HCT116 (cell line): Measurements from ENCODE around the gene FARP1. TPM values are rescaled to one million over a fixed set of nuclear protein-coding genes. Genes with fewer than 3 reads are reported as not detected.

ENCODE experiments used
- ATAC-seq: fragments of 200-7000 bp; cut with Tn5 transposase; 2 replicates; pipeline ENCODE4 v1.9.1; 2020; ENCODE audit warnings: mild to moderate bottlenecking, moderate library complexity
- BruUV-seq: library from RNA; stranded (reverse); fragments of 400-500 nt; replicated peaks from 2 replicates; lab custom pipeline; 2021; lab: Mats Ljungman, UMichigan
- CTCF ChIA-PET: fragments of 300-600 bp; sonication (Branson Sonifier 250); formaldehyde crosslinking; loops from one replicate; lab custom pipeline; 2021; ENCODE audit warnings: antibody characterized with exemption; lab: Charles Lee
- POLR2A ChIA-PET: fragments of 300-600, 350-600 bp; sonication (Branson Sonifier 250); formaldehyde crosslinking; loops from one replicate; lab custom pipeline; 2021; ENCODE audit warnings: antibody characterized with exemption; lab: Charles Lee
- RAD21 ChIA-PET, 2 experiments: fragments of 300-600 bp; sonication (Branson Sonifier 250); formaldehyde crosslinking; loops; one replicate each; lab custom pipeline; 2023; ENCODE audit warnings: low total read pairs in 2 of 2; ENCODE audit not compliant: uncharacterized antibody in 2 of 2, unreplicated experiment in 2 of 2, low non-redundant PET in 1 of 2; lab: Charles Lee
- DNase-seq: peaks from one replicate; pipeline ENCODE4 v3.0.0-alpha.2; 2010; ENCODE audit warnings: low read depth, low spot score
- H2AFZ ChIP-seq: fragments of 200-600 bp; shearing (Covaris generic), sonication (generic); 2 replicates; pipeline ENCODE4 v1.6.1; 2017; ENCODE audit warnings: low read depth, mixed run types, mixed read lengths, antibody characterized with exemption, low read length; ENCODE audit not compliant: poor library complexity, severe bottlenecking
- H3K27ac ChIP-seq: 2 replicates; pipeline ENCODE4 v1.5.1; 2012; ENCODE audit warnings: low read depth, low read length
- H3K27me3 ChIP-seq: fragments of 200-600 bp; sonication (generic); 2 replicates; pipeline ENCODE4 v1.6.1; 2016; ENCODE audit warnings: mixed run types, low read length, mixed read lengths; ENCODE audit not compliant: insufficient read depth
- H3K36me3 ChIP-seq, 2 experiments: fragments of 200-500 bp in 1 of 2; fragments of 200-600 bp in 1 of 2; sonication (Bioruptor generic) in 1 of 2; sonication (generic) in 1 of 2; 2 replicates each; pipeline versions ENCODE4 v1.5.1 to v1.6.1; 2014 to 2016; ENCODE audit warnings: low read length in 2 of 2, inconsistent platforms in 1 of 2, mixed read lengths in 1 of 2, mixed run types in 1 of 2; ENCODE audit not compliant: insufficient read depth in 2 of 2, control insufficient read depth in 1 of 2
- H3K4me1 ChIP-seq, 2 experiments: fragments of 200-600 bp in 1 of 2; sonication (generic) in 1 of 2; 2 replicates each; pipeline versions ENCODE4 v1.5.1 to v1.6.1; 2012 to 2017; ENCODE audit warnings: low read length in 2 of 2, inconsistent platforms in 1 of 2, mild to moderate bottlenecking in 1 of 2, mixed read lengths in 1 of 2, mixed run types in 1 of 2, moderate library complexity in 1 of 2; ENCODE audit not compliant: insufficient read depth in 2 of 2, control insufficient read depth in 1 of 2
- H3K4me2 ChIP-seq: fragments of 200-600 bp; sonication (generic); 2 replicates; pipeline ENCODE4 v1.6.1; 2017; ENCODE audit warnings: mixed run types, low read length, mixed read lengths
- H3K4me3 ChIP-seq, 2 experiments: fragments of 200-600 bp in 1 of 2; sonication (generic) in 1 of 2; replicated peaks in 1 of 2; 2 replicates each; pipeline ENCODE4 v1.5.1; 2011 to 2016; ENCODE audit warnings: low read length in 2 of 2, control low read depth in 1 of 2, low read depth in 1 of 2, mild to moderate bottlenecking in 1 of 2, mixed read lengths in 1 of 2, mixed run types in 1 of 2
- H3K79me2 ChIP-seq: fragments of 200-600 bp; sonication (generic); 2 replicates; pipeline ENCODE4 v1.6.1; 2017; ENCODE audit warnings: mild to moderate bottlenecking, mixed run types, low read length, moderate library complexity, mixed read lengths; ENCODE audit not compliant: insufficient read depth
- H3K9ac ChIP-seq: fragments of 200-600 bp; sonication (generic); 2 replicates; pipeline ENCODE4 v1.6.1; 2016; ENCODE audit warnings: low read length, mixed read lengths
- H3K9me2 ChIP-seq: fragments of 200-600 bp; sonication (generic), shearing (Covaris generic); 2 replicates; pipeline ENCODE4 v1.6.1; 2017; ENCODE audit warnings: mixed run types, mild to moderate bottlenecking, moderate library complexity; ENCODE audit not compliant: insufficient read depth
- H3K9me3 ChIP-seq, 2 experiments: fragments of 200-500 bp in 1 of 2; fragments of 200-600 bp in 1 of 2; sonication (Bioruptor generic) in 1 of 2; sonication (generic) in 1 of 2; 2 replicates each; pipeline ENCODE4 v1.6.1; 2014 to 2017; ENCODE audit warnings: low read length in 2 of 2, mixed read lengths in 2 of 2, inconsistent platforms in 1 of 2, low read depth in 1 of 2, mild to moderate bottlenecking in 1 of 2, mixed run types in 1 of 2, moderate library complexity in 1 of 2; ENCODE audit not compliant: control insufficient read depth in 1 of 2, insufficient read depth in 1 of 2
- H4K20me1 ChIP-seq: fragments of 200-600 bp; sonication (generic), shearing (Covaris generic); 2 replicates; pipeline ENCODE4 v1.6.1; 2017; ENCODE audit warnings: mixed run types, mild to moderate bottlenecking, moderate library complexity; ENCODE audit not compliant: insufficient read depth
- CBX3 ChIP-seq: IDR thresholded peaks from 2 replicates; pipeline ENCODE4 v1.6.1; 2012; ENCODE audit warnings: low read depth
- CEBPB ChIP-seq: IDR thresholded peaks from 2 replicates; pipeline ENCODE4 v1.6.1; 2012; ENCODE audit warnings: low read depth
- EZH2 ChIP-seq: fragments of 200-600 bp; sonication (generic); IDR thresholded peaks from 2 replicates; pipeline ENCODE4 v1.6.1; 2017; ENCODE audit warnings: antibody characterized with exemption, mixed run types
- FOSL1 ChIP-seq: IDR thresholded peaks from 2 replicates; pipeline ENCODE4 v1.6.1; 2012; ENCODE audit warnings: low read depth
- POLR2A ChIP-seq: IDR thresholded peaks from 2 replicates; pipeline ENCODE4 v1.7.0; 2011; ENCODE audit warnings: borderline replicate concordance; ENCODE audit not compliant: insufficient read depth, insufficient read length; ENCODE audit errors: extremely low read depth
- RAD21 ChIP-seq: IDR thresholded peaks from 2 replicates; pipeline ENCODE4 v1.6.1; 2012; ENCODE audit warnings: low read depth, mild to moderate bottlenecking
- SIN3A ChIP-seq: IDR thresholded peaks from 2 replicates; pipeline ENCODE4 v1.6.1; 2012; ENCODE audit warnings: low read depth
- SP1 ChIP-seq: IDR thresholded peaks from 2 replicates; pipeline ENCODE4 v1.6.1; 2012; ENCODE audit warnings: low read depth
- TCF7L2 ChIP-seq: IDR thresholded peaks from 2 replicates; pipeline ENCODE4 v1.7.0; 2011; ENCODE audit warnings: borderline replicate concordance, inconsistent platforms; ENCODE audit not compliant: insufficient read depth, insufficient read length; ENCODE audit errors: extremely low read depth
- intact Hi-C: fragments of 100-400 bp; cut with micrococcal nuclease; formaldehyde crosslinking; loops from 2 replicates; pipeline ENCODE4 v1.10.0; 2022
- total RNA-seq: library from RNA; stranded (reverse); gene quantifications from one replicate; pipeline ENCODE4 v1.2.1, GENCODE V29; 2021; ENCODE audit not compliant: unreplicated experiment
- TF ChIP-seq, protein P1 (sequence below): IDR thresholded peaks from 2 replicates; pipeline ENCODE4 v1.6.1; 2012
- TF ChIP-seq, protein P2 (sequence below): IDR thresholded peaks from 2 replicates; pipeline ENCODE4 v1.6.1; 2012
- TF ChIP-seq, protein P3 (sequence below): IDR thresholded peaks from 2 replicates; pipeline ENCODE4 v1.6.1; 2011; ENCODE audit warnings: mild to moderate bottlenecking, low read length, moderate library complexity; ENCODE audit not compliant: insufficient replicate concordance; ENCODE audit errors: extremely low read depth
- TF ChIP-seq, protein P4 (sequence below): IDR thresholded peaks from 2 replicates; pipeline ENCODE4 v1.6.1; 2012; ENCODE audit warnings: low read depth

FARP1 gene
- total RNA-seq, 1 experiment from 2014 or later: 30.5 TPM

DNA sequence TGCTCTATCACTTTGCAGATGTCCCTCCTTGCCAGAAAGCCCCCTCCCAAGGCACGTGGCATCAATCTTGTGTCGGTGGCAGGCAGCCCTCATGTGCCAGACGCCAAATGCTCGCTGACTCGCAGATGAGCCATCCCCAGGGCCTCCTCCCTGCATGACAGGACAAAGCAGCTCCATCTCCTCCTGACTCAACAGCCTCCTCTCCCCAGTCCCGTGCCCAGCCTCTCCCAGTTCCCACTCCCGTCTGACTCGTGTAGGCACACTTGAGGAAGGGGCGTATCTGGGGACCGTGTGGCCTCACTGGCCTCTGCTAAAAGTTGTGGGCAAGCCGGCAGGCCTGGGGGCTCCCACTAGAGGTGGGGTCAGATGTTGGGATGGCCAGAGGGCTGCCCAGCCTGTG, 300.4 kb downstream of the FARP1 start:
- ATAC-seq (peak; percentile 37; the same call in 1 of the 2 replicates), DNase-seq (no peak)
- intact Hi-C loops: no loop called here
- ChIA-PET RAD21 (interaction anchor here in 1 of 2 experiments (2.1 kb wide), 1 partner anchor 210 kb away, joined by 6 read pairs; no protein-coding TSS in a partner anchor), POLR2A (no interaction called here), CTCF (interaction anchor here (1.1 kb wide), 1 partner anchor 230 kb away, joined by 5 read pairs; no protein-coding TSS in a partner anchor)
- H3K79me2 ChIP-seq: no peaks in the 10 kb centered on the region
- no peak overlapping the region for H3K4me3 ChIP-seq
- peak overlapping the region; percentile 48 for H3K9ac ChIP-seq
- H3K27ac ChIP-seq: no peak overlapping the region; the same call in 1 of the 2 replicates
- H3K4me1 ChIP-seq: peaks cover 0 to 35% of the 10 kb centered on the region in 2 experiments; a peak in 2 of 4 replicates
- peaks cover 0 to 5% of the 10 kb centered on the region in 2 experiments; a peak in 1 of 4 replicates for H3K36me3 ChIP-seq
- no peaks in the 10 kb centered on the region for H3K9me3 ChIP-seq
- H2AFZ ChIP-seq: no peak overlapping the region
- peak overlapping the region; percentile 52 for H3K4me2 ChIP-seq
- no peaks in the 10 kb centered on the region for H4K20me1 ChIP-seq
- TF ChIP-seq, protein P1, sequence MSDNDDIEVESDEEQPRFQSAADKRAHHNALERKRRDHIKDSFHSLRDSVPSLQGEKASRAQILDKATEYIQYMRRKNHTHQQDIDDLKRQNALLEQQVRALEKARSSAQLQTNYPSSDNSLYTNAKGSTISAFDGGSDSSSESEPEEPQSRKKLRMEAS: no peak
- TF ChIP-seq POLR2A: no peak
- TF ChIP-seq, protein P2, sequence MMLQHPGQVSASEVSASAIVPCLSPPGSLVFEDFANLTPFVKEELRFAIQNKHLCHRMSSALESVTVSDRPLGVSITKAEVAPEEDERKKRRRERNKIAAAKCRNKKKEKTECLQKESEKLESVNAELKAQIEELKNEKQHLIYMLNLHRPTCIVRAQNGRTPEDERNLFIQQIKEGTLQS: no peak
- TF ChIP-seq TCF7L2: no peak
- no peak for TF ChIP-seq CEBPB
- no peaks in the 10 kb centered on the region for H3K9me2 ChIP-seq
- BruUV-seq: no TSS peak
- H3K27me3 ChIP-seq: no peaks in the 10 kb centered on the region

DNA sequence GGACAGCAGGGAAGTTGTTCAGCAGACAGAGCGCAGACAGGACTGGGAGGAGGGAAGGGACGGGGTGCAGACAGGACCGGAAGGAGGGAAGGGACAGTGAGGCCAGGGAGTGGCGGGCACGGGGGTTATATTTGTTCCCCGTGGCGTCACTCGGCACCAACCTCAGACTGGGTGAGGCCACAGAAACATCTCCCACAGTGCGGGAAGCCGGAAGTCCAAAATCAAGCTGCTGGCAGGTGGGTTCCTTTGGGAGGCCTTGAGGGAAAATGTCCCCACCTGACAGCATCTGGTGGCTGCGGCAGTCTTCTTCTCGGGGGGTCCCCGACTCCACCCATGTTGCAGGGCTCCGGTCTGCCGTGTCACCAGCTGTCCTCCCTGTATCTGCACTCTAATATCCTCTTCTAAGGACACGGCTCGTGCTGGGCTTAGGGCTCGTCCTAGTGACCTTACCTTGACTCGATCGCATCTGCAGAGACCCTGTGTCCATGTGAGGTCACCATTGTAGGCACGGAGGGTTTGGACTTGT, 301.0 kb downstream of the FARP1 start:
- H3K9ac ChIP-seq: peak overlapping the region; percentile 48; the same call in 1 of the 2 replicates
- no peak for TF ChIP-seq SIN3A
- TF ChIP-seq, protein P3, sequence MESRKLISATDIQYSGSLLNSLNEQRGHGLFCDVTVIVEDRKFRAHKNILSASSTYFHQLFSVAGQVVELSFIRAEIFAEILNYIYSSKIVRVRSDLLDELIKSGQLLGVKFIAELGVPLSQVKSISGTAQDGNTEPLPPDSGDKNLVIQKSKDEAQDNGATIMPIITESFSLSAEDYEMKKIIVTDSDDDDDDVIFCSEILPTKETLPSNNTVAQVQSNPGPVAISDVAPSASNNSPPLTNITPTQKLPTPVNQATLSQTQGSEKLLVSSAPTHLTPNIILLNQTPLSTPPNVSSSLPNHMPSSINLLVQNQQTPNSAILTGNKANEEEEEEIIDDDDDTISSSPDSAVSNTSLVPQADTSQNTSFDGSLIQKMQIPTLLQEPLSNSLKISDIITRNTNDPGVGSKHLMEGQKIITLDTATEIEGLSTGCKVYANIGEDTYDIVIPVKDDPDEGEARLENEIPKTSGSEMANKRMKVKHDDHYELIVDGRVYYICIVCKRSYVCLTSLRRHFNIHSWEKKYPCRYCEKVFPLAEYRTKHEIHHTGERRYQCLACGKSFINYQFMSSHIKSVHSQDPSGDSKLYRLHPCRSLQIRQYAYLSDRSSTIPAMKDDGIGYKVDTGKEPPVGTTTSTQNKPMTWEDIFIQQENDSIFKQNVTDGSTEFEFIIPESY: no peak
- no peak for TF ChIP-seq FOSL1
- TF ChIP-seq CEBPB: no peak
- TF ChIP-seq, protein P4, sequence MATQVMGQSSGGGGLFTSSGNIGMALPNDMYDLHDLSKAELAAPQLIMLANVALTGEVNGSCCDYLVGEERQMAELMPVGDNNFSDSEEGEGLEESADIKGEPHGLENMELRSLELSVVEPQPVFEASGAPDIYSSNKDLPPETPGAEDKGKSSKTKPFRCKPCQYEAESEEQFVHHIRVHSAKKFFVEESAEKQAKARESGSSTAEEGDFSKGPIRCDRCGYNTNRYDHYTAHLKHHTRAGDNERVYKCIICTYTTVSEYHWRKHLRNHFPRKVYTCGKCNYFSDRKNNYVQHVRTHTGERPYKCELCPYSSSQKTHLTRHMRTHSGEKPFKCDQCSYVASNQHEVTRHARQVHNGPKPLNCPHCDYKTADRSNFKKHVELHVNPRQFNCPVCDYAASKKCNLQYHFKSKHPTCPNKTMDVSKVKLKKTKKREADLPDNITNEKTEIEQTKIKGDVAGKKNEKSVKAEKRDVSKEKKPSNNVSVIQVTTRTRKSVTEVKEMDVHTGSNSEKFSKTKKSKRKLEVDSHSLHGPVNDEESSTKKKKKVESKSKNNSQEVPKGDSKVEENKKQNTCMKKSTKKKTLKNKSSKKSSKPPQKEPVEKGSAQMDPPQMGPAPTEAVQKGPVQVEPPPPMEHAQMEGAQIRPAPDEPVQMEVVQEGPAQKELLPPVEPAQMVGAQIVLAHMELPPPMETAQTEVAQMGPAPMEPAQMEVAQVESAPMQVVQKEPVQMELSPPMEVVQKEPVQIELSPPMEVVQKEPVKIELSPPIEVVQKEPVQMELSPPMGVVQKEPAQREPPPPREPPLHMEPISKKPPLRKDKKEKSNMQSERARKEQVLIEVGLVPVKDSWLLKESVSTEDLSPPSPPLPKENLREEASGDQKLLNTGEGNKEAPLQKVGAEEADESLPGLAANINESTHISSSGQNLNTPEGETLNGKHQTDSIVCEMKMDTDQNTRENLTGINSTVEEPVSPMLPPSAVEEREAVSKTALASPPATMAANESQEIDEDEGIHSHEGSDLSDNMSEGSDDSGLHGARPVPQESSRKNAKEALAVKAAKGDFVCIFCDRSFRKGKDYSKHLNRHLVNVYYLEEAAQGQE: no peak
- TF ChIP-seq RAD21: no peak
- no peak for TF ChIP-seq SP1
- TF ChIP-seq, protein P2: no peak
- TF ChIP-seq CBX3: no peak
- no peak for TF ChIP-seq EZH2

More for the DNA sequence above, 301.0 kb downstream of the FARP1 start:
- ChIA-PET CTCF (interaction anchor here (1.1 to 4.9 kb wide), 3 partner anchors 228 to 229 kb away, joined by 5 to 39 read pairs (median 7); no protein-coding TSS in a partner anchor), RAD21 (interaction anchor here in 1 of 2 experiments (2.1 kb wide), 1 partner anchor 209 kb away, joined by 6 read pairs; no protein-coding TSS in a partner anchor), POLR2A (no interaction called here)
- no TSS peak for BruUV-seq
- H2AFZ ChIP-seq: no peak overlapping the region
- no peak overlapping the region for H3K4me3 ChIP-seq
- intact Hi-C loops: no loop called here
- H3K79me2 ChIP-seq: no peaks in the 10 kb centered on the region
- ATAC-seq (no peak), DNase-seq (no peak)
- no peaks in the 10 kb centered on the region for H3K9me2 ChIP-seq
- no peaks in the 10 kb centered on the region for H3K9me3 ChIP-seq
- peaks cover 0 to 5% of the 10 kb centered on the region in 2 experiments; a peak in 1 of 4 replicates for H3K36me3 ChIP-seq
- H3K27ac ChIP-seq: no peak overlapping the region
- 0 out of 2 replicates have a peak, but pooled peaks cover 4% of the 10 kb centered on the region for H4K20me1 ChIP-seq
- peak overlapping the region; percentile 52 for H3K4me2 ChIP-seq
- H3K4me1 ChIP-seq: peaks cover 0 to 35% of the 10 kb centered on the region in 2 experiments; a peak in 2 of 4 replicates
- no peaks in the 10 kb centered on the region for H3K27me3 ChIP-seq
